Activated CD8-positive, alpha-beta memory T cell treated with anti-CD3 and anti-CD28 coated beads for 4 hours (primary cell): ENCODE results near the gene ZFP42.
"Not testable (repeated sequence)": the region's sequence is repeated elsewhere in the genome, so short reads cannot be mapped to it uniquely, and the experiment has no call there.

Experiments
- DNase-seq, 2 donors: peaks; one replicate each; pipeline ENCODE4 v3.0.0-alpha.2; 2020; ENCODE audit warnings: low read depth in 2 of 2

Gene ZFP42

GRCh38 chr4:187995322-187996207 is at the start of gene ZFP42:
Gene ZFP42, plus strand, starts transcription at chr4:187995771. Its CDS starts 7,037 bp downstream, at chr4:188002808.
- DNase-seq: no peak

DNA sequence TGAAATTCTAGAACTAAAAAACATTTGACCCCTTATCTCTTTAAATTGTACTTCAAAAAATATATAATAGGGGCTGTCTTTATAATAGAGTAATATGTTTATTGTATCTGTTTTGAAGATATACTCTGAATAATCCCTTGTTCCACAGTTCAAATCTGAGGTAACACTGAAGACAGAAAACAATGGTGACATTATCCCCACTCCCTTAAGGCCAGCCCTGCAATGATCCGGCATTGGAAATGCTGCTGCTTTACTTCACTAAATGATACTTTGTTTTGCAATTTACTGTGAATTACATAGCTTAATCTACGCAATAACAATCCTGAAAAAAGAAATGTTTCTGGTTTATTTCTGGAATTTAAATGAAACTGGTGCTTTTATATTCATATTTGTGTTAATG is 34.4 kb upstream of the ZFP42 start:
- no peak for DNase-seq

DNA sequence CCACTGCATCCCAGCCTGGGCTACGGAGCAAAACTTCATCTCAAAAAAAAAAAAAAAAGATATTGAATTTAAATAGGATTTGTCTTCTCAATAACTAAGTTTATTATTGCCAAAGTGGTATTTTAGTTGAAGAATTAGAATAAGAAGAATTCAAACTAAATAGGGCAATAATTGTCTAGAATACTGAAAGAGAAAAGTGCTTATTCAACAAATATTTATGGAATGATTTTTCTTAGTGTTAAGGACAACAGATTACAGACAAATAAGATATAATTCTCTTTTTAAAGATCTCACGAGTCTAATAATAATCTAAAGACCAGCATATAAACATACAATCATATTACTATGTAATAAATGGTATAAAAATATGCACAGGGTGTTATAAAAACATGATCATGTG is 33.6 kb upstream of the ZFP42 start:
- DNase-seq: no peak

- no peak for DNase-seq
Measured at GRCh38 chr4:187962926-187963325, 32.6 kb upstream of the ZFP42 start.

DNA sequence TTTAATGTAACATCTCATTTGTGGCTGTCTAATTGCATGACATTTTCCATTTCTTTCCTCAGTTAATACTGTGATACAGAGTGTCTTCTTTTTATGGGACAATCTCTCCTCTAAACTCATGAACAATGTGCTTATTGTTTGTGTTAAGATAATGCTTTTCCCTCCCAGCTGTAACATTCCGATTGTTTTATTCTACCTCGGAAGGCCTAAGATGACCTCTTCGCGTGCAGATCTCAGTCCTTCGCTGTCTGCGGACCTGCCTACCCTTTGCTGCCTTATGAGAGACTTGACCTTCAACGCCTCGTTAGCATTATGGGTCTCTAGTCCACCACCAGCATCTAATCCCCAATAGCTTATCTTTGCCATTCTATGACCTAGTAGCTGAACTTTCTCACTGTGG is 29.8 kb upstream of the ZFP42 start:
- no peak for DNase-seq

GRCh38 chr4:187972135-187972534 is 23.4 kb upstream of the ZFP42 start:
- DNase-seq: no peak

- DNase-seq: no peak
Measured at GRCh38 chr4:187983746-187984145, 11.8 kb upstream of the ZFP42 start.

GRCh38 chr4:187992971-187993370 is 2.6 kb upstream of the ZFP42 start:
- DNase-seq: no peak

- DNase-seq: no peak
Measured at GRCh38 chr4:187993827-187994226, 1.7 kb upstream of the ZFP42 start.

DNA sequence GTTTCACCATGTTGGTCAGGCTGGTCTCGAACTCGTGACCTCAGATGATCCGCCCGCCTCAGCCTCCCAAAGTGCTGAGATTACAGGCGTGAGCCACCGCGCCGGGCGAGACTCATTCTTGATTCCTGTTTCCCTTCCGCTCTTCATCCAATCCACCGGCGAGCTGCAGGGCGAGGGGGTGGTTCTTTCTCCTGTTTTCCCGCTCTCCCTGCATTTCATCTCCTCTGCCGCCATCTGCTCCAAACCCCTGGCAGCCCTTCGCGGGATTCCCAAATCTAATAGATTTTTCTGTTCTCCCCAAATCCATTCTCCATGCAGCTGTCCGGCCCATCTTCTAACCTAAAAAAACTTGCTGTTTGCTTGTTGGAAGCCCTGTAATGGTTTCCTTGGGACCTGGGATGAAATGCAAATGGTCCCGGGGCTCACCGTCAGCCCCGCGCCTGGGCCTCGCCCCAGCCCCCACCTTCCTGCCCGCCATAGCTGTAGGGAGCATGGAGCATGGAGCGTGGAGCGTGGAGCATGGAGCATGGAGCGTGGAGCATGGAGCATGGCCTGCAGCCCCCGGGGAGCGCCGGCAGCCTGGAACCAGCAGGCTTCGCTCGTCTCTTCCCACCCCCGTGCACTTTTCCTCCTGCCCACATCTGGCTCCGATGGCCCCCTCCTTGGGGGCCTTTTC is 1.1 kb downstream of the ZFP42 start:
- no peak for DNase-seq

DNA sequence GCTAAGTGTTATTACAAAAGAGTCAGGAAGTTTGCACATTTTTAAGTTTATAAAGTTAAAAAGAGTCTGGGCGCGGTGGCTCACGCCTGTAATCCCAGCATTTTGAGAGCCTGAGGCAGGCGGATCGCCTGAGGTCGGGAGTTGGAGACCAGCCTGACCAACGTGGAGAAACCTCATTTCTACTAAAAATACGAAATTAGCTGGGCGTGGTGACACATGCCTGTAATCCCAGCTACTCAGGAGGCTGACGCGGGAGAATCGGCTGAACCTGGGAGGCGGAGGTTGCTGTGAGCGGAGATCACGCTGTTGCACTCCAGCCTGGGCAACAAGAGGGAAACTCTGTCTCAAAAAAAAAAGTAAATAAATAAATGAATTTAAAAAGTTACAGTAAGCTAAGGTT is 2.4 kb downstream of the ZFP42 start:
- DNase-seq: not testable (repeated sequence)

- DNase-seq: no peak
Measured at GRCh38 chr4:187999406-187999932, 3.9 kb downstream of the ZFP42 start.

GRCh38 chr4:188002323-188002722 is 6.8 kb downstream of the ZFP42 start:
- no peak for DNase-seq

DNA sequence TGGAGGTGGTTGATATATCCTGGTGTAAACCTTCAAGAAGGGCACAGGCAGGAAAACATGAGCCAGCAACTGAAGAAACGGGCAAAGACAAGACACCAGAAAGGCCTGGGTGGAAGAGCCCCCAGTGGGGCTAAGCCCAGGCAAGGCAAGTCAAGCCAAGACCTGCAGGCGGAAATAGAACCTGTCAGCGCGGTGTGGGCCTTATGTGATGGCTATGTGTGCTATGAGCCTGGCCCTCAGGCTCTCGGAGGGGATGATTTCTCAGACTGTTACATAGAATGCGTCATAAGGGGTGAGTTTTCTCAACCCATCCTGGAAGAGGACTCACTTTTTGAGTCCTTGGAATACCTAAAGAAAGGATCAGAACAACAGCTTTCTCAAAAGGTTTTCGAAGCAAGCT is 7.2 kb downstream of the ZFP42 start:
- DNase-seq: no peak

DNA sequence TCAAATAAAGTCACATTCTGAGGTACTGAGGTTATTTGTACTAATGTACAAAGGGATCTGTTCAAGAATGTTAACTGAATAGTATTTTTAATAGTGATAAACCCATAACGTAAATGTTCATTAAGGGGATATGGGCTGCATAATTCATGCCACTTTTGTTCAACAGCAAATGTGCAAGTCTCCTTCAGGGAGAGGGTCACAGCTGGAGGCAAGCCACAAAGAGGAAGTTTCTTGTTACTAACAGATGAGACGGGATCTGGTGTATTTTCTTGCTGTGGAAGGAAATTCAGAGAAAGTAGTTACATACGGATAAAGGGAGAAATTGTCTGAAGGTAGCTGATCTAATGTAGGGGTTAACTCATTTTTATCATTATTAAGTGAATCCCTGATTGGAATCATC is 10.0 kb downstream of the ZFP42 start:
- no peak for DNase-seq

DNA sequence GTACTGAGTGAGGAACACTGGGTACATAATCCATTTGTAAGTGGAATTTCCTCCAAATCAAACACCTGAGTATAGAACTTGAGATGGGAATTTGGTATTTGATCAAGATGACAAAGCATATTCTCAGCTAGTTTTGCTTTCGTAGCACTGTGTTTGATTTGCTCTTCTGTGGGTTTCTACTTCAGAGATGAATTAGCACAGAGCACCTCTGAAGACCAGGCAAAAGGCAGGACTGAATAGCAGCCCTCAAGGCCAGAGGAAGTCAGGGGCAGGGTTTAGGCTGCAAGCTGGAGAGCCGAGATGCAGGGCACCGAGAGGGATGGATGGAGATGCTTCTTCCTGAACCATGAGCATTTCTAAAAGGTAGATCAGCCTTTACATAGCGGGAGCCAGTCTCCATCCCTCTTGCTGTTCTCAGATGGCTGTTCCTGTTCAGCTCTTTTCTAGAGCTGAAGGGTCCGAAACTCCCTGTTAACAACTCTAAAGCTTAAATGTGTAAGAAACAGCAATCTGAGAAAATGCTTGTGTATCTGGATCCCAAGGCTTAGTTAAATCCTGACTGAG is 10.8 kb downstream of the ZFP42 start:
- DNase-seq: no peak

DNA sequence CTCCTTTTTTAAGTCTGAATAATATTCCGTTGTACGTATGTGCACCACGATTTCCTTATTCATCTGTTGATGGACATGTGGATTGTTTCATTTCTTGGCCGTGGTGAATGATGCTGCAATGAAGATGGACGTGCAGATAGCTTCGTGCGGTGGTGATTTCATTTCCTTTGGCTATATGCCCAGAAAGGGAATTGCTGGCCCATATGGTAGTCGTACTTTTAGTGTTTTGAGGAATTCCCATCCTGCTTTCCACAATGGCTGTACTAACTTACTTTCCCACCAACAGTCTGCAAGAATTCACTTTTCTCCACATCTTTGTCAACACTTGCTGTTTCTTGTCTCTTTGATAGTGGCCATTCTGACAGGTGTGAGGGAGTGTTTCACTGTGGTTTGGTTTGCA is 12.8 kb downstream of the ZFP42 start:
- DNase-seq: no peak

DNA sequence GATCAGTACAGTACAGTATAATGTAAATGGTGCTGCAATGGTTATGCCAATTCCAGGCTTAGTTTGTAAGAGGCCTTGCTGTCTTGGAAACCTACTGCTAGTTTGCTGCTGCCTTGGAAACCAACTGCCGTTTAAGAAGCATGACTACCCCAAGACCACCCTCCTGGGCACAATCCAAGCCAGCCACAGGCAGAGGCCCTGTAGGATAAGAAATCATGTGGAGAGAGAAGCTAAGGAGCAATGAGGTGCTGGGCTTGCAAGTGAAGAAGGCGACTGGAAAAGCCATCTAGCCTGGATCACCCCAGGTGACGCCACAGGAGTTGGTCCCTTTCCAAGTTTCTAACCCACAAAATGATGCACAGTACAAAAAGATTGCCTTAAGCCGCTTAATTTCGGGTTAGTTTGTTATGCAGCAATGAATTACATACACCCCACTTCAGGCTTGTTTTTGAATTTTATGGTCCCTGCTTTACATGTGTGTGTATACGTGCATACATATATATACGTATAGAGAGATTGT is 16.9 kb downstream of the ZFP42 start:
- DNase-seq: no peak

DNA sequence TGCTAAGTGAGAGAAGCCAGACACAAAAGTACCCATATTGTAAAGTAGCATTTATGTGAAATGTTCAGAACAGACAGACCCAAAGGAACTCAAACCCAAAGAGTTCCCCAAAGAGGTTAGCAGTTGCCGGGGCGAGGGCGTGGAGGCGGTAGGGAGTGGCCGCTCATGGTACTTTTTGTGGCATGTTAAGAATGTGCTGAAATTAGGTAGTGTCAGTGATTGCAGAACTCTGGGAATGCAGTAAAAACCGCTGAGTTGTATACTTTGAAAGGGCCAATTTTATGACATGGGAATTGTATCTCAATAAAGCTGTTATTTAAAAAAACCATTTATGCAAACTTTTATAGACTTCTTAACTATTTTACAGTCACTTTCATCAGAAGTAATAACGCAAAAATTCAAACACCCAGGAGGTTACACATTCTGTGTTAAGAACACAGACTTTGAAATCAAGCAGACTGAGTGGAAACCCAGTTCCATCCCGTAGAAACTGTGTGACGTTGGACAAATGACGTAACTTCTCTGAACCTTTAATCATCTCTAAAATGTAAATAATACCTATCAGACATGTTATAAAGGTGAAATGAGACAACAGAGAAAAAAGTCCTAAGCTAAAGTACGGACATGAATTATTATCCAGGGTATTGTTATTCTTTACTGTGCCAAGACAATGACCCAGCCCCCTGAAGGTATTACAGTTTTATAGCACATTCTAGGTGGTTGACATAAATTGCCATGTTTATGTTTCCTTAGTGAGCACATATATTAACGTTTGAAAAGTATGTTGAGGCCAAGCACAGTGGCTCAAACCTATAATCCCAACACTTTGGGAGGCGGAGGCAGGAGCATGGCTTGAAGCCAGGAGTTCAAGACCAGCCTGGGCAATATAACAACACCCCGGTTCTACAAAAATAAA is 19.7 kb downstream of the ZFP42 start:
- DNase-seq: no peak

- DNase-seq: no peak
Measured at GRCh38 chr4:188016754-188017153, 21.2 kb downstream of the ZFP42 start.

- no peak for DNase-seq
Measured at GRCh38 chr4:188018262-188018661, 22.7 kb downstream of the ZFP42 start.
